NCI-H82 (cell line): Measurements from ENCODE around the gene LHX2.
A peak's percentile ranks its signal among the peaks of the same experiment; 100 is the strongest.

Experiments
- DNase-seq: peaks from one replicate; lab custom pipeline; 2025; lab: John Stamatoyannopoulos, UW

Gene LHX2

DNA sequence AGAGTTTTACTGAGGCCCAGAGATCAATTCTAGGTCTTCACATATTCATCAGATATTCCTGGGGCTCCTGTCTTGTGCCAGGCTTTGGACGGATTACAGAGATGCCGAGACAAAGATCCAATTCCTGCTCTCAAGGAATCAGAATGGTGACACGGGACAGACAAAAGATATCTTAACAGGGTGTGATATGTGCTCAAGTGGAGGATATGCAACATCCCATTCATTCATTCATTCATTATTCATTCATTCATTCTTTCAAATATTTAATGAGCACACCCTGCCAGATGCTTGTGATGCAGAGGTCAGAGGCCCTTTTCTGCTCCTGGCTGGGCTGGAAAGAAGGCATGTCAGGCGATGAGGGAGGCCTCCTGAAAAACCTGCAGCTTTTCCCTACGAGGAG lies 21.8 kb downstream of the LHX2 start:
- DNase-seq: no peak

DNA sequence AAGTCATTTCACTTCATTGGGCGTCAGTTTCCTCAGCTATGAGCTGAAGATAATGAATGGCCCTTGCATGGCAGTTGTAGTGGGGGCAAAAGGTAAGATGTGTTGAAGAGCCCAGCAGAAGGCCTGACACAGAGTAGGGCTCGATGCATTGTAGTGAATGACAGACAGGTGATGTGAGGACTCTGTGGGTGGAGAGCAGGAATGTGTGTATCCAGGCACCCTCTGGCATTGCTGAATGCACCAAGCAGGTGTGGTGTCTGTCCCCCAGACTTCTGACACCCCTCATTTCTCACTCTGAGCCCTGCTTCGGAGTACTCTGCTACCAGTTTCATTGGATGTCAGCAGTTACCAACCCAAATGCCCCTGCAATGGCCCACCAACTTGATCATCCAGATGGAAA lies 22.4 kb downstream of the LHX2 start:
- no peak for DNase-seq

DNA sequence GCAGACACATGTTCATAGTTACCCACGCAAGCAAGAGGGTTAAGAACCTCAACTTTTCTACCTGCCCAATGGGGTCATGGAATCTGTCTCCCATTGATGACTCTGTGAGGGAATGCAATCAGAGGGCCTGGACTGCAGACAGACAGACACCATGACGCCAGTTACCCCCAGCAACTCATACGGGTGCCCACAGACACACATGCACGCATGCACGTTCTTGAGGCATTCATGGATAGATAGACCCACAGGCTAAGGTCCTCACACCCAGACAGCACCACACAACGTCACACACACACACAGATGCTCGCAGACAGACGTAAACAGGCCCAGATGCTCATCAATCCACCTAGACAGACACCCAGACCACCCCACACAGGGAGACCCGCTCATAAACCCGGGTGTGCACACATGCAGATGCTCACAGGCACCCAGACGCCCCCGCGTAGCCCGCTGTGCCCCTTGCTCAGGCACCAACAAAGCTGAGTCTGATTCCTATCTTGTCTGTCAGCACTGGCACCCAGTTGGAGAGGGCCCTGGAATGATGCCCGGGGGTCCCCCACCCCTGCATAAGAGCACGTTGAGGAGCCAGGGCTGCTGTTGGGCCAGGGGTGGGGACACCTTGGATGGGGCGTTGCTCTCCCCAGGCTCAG lies 23.6 kb downstream of the LHX2 start:
- DNase-seq: no peak

DNA sequence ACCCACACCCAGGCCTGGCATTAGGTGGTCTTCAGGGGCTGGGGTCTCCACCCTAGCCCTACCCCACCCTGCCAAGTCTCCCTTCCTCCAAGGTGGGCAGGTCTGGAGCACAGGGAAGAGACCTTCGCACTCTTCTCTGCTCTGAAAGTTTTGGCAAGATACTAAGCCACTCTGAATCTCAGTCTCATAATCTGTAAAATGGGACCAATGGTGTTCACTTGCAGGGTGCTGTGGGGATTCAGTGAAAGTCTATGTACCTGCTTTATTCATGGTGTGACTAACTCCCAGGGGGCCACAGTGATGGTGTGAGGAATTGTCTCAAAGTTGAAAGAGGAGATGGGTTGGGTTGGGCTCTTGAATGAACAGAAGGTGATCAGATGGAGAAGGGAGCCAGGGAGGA lies 25.0 kb downstream of the LHX2 start:
- DNase-seq: no peak

DNA sequence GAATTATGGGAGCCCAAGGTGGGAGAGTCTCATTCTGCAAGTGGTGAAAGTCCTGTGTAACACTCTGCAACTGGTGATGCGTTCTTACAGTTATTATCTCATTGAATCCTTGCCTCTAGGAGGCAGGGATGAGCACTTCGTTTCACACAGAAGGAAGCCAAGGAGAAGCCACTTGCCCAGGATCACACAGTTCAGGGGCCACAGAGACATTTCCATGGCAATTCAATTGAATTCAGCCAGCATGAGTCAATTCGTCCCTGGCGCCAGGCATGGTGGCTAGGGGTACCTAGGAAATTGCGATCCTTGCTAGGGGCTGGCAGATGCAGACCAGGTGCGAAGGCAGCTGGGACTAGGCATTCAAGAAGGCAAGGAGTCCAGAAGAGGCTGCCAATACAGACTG lies 26.2 kb downstream of the LHX2 start:
- peak; percentile 41 for DNase-seq

DNA sequence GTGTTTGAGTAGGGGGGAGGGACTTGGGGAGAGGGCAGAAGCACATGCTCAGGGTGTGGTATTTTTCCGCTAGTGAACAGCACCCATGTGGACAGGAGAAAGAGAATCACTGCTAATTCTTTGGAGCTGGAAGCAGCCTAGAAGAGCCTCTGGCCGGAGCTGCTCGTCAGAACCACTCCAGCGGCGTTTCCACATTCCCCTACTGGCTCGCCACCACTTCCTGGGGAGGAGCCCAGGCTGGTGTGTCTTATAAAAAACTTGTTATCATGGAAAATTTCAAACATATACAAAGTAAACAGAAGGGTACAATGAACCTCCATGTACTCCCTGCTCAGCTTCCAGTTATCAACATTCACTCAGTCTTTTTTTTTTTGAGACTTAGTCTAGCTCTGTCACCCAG lies 26.7 kb downstream of the LHX2 start:
- no peak for DNase-seq

DNA sequence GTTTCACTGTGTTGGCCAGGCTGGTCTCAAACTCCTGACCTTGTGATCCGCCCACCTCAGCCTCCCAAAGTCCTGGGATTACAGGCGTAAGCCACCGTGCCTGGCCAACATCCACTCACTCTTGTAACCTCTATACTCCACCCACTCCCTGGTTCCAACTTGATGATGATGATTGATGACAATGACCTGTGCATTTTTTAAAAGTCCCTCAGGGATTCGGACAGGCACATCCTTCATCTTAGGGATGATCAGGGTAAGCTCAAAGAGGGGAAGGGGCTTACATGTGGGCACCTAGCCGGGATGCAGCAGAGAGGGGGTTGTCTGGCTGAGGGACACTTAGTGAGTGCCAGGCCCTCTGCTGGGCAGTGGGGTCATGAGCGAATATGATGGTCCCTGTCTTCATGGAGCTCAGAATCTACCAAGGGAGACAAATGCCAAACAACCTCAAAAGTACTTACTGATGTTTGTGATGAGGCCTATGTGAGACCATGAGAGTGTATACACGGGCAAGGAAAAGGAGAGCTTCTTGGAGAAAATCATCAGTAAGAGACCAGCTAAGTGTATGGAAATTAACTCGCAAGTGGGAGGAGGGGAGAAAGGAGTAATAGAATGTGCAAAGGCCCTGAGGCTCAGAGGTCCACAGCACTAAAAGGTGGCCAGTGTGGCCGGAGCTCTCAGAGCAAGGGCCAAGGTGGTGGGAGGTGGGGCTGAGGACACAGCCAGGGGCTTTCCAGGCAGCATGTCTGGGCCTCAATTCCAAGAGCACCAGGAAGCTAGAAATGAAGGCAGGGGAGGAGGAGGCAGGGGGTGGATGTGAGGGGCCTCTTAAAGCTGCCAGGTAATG lies 27.4 kb downstream of the LHX2 start:
- peak; percentile 22 for DNase-seq

DNA sequence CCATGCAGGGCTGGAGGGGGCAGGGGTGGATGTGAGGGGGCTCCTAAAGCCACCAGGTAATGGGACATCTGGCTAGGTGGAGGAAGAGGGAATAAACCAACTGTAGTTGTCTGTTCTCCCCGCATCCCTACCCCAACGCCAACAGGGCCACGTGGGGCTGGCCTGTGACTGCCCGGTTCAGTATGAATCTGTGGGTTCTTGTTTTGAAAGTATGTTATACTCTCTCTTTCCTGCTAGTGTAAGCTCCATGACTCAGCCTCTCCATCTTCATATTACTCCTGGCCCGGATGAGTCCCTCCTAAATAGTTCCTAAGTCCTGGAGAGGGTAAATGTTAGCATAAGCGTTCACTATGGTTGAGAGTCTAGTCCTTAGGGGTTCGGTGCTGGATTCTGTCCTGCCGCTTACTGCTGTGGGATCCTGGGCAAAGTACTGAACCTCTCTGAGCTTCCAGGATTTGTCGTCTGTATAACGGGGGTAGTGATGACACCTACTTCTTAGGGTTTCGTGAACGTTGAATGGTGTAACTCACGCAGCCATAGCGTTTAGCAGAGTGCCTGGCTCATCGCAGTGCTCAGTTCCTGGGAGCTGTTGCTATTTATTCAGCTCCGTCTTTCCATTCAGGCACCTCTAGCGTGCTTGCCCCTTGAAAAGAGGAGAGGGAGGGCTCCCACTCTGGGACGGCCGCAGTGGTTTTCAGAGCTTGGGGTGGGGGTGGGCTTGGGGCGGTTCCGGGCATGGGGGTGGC lies 28.8 kb downstream of the LHX2 start:
- DNase-seq: no peak

DNA sequence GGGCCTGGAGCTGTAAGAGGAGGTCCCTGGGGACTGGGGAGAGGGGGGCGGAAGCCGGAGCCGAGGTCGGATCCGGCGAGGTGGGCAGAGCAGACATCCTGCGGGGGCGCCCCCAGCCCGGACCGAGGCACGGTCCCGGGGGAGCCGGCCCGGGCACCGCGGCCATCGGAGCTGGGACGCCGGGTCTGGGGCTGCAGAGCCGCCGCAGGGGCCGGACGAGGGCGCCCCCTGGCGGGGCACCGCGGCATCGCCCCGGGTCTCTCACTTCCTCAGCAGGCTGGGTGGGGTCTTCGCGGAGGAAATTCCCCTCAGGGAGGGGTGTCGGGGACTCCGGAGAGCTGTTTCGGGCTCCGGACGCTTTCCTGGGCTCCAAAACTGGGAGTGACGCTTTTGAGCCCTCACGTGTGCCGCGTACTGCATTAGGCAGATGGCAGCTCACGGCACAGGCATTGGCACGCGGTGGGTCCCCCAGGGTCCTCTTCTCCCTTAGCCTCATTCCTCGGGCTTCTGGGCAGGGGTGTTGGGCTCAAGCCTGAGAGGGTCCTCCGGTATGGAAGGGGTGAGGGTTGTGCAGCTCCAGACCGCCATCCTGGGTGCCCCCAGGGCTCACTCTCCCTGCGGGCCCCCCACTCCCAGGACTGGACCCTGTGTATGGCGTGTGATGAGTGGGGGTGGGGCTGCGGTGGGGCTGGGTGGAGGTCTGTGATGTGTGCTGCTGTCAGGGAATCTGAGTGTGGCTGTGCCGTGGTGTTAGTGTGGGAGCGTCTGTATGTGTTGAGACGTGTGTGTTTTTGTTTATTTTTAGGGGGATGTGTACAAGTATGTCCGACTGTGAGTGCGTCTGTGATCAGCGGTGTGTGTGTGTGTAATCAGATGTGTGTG lies 29.6 kb downstream of the LHX2 start:
- DNase-seq: peak; percentile 59

DNA sequence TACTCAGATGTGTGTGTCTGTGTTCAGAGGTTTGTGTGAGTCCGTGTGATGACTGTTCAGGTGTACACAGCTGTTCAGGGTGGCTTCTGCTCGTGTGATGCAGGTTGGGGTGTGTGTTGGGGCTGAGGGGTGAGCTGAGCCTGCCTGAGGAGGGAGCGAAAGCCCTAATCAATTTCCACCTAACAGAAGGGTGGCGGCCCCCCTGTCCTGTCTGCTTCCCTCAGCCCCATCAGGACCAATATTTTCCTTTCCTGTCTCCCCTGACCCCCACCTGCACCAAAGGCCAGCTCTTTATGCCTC lies 30.2 kb downstream of the LHX2 start:
- DNase-seq: no peak

DNA sequence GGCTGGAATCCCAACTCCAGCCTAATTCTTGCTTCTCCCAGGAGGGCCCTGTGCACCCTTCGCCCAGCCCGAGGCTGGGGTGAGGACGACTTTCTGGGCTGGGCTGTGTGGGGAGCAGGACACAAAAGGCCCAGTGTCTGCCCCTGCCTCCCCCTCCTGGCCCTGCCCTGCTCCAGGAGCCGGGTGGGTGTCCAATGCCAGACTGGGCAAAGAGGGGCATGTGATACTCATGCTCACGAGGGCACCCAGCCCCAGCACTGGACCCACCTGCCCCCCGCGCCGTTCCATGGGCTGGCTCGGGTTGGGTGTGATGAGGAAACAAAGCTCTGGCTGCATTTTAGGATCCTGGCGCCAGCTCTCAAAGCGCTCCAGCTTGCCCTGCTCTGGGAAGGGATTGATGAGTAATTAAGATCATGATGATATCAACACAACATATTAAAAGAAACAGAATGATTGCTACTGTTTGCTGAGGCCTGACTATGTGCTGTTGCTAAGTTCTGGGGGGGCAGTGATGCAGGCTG lies 30.7 kb downstream of the LHX2 start:
- no peak for DNase-seq

DNA sequence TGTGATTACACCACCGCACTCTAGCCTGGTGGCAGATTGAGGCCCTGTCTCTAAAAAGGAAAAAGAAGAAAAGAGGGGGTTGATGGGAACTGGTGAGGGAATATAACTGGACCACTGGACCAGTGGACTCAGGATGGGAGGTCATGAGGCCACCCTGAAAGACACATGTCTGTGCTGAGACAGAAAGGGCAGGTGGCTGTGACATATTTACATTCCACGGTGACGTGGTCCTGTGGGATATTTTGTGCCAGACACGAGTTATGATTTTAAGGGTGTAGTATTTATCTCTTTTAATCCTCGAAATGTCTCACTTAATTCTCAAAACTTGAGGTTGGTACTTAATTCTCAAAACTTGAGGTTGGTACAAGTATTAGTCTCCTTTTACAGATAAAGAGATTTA lies 32.9 kb downstream of the LHX2 start:
- DNase-seq: no peak

DNA sequence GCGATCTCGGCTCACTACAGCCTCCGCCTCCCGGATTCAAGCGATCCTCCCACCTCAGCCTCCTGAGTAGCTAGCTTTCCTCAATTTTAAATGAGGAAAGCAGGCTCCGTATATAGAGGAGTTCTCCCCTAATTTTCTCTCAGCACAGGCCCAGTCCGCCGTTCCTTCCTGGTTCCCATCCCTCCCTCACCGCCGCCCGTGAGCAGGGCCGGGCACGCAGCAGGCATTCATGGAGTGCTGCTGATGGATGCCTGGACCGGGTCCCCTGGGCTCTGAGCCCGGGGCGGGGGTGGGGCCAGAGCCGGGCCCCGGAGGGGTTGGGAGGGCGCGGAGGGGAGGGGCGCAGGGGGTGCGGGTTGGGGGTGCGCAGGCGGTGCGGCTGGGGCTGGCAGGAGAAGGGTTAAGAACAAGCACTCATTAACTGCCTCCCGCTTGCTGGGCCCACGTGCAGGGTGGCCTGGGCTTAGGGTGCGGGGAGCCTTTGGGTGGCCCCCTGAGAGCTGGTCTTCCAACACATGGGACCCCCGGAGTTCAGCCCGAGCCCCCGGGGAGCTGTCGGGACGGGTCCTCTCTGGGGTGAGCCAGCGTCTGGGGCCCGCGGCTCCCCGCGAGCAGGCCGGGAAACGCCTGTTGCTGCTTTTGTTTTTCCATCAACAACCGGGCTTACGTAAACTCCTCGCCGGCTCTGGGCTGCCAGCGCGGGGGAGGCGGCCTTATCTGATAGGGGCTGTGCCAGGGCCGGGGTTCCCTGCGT lies 33.7 kb downstream of the LHX2 start:
- DNase-seq: no peak

DNA sequence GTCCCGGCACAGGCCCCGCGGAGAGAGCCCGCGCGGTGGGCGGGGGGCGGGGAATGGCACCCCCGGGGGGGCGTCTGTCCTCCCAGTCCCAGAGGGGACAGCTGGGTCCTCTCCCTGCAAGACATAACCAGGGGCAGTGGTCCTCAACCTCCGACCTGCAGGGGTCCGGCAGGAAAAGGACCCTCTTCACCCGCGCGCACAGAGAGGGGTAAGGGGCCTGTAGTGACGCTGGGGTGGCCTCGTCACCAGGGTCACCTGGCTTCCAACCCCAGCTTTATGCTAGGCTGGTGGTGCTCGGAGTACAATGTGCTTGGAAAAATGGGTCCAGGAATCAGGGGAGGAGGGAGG lies 34.2 kb downstream of the LHX2 start:
- DNase-seq: no peak

DNA sequence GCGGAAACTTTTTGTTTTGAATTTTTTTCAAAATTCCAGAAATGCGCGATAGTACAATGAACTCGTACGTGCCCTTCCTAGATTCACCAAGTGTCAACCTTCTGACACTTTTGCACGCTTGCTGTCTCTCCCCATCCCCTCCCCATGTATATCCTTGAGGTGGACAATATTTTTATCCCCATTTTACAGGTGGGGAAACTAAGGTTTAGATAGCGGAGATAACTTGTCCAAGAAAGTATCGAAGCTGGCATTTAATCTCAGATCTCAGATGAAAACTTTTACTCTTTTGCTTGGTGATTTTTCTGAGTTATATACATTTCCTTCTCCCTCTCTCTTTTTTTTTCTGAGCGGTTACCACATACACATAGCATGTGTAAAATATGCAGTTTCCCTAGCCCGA lies 34.6 kb downstream of the LHX2 start:
- no peak for DNase-seq

DNA sequence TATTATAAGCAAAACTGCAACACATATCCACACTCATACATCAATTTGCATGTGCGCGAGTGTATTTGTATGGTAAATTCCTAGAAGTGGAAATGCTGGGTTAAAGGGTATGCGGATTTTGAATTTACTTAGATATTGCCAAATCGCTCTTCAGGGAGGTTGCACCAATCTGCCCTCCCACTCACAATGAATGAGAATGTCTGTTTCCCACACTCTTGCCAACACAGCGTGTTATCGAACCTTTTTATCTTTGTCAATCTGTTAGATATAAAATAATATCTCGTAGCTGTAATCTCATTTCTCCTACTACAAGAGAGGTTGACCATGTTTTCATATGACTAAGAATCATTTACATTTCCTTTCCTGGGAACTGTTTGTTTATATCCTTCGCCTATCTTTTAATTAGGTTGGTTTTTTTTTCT lies 35.7 kb downstream of the LHX2 start:
- DNase-seq: no peak

DNA sequence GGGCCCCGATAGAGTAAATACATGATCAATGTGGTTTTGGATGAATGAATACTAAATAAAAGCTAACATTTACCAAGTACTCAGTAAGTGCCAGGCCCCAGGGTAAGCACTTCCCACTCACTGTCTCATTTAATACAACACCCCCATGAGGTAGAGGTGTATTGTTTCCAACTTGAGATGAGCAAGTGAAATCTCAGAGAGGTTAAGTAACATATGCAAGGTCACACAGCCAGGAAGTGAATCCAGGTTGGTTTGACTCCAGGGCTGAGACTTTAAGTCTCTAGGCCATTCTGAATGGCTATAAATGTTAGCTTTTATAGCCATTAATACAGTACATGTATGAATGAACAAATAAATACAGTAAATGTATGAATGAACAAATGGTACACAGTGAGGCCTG lies 39.4 kb downstream of the LHX2 start:
- no peak for DNase-seq

DNA sequence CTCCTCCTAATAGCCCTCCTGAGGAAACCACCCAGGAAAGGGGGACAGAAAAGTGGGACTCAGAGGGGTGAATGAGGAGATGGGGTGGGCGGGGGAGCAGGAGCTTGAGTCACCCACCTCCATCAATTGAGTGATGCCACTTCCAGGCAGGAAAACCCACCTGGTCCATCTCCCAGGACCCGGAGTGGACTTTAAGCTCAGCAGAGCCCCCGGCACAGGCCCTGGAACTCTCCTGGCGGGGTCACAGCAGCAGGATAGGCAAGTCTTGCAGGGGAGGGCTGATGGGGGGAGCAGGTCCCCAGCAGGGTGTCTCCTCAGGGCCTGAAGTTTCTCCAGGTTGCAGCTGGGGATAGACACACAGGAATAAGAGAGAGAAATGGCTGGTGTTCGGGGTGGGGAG lies 40.8 kb downstream of the LHX2 start:
- DNase-seq: no peak

DNA sequence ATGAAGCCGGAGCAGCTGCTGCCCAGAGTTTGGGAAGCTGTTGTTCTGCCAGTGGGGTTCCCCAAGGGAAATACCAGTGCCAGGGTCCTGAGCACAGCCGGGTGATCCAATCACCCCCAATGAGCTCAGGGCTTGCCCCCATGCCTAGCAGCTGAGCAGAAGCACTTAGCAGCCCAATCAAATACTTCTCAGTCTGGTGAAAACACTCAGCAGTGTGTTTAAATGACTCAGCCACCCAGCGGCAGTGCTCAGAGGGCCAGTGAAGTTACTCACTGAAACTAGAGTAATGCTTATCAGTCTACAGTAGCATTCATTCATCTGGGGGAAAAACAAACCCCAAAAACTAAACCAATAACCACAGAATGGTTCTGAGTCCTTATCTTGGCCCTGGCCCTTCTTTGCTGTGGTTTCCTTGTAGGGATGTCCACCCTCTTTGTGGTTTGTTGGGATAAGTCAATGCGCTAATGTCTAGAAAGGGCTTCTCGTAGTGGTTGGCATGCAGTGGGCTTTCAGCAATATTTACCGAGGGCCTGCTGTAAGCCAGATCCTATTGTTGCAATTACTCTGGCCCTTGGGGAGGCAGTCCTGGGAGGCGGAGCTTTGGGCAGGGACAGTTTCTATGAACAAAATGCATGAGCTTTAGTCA lies 43.1 kb downstream of the LHX2 start:
- DNase-seq: no peak

DNA sequence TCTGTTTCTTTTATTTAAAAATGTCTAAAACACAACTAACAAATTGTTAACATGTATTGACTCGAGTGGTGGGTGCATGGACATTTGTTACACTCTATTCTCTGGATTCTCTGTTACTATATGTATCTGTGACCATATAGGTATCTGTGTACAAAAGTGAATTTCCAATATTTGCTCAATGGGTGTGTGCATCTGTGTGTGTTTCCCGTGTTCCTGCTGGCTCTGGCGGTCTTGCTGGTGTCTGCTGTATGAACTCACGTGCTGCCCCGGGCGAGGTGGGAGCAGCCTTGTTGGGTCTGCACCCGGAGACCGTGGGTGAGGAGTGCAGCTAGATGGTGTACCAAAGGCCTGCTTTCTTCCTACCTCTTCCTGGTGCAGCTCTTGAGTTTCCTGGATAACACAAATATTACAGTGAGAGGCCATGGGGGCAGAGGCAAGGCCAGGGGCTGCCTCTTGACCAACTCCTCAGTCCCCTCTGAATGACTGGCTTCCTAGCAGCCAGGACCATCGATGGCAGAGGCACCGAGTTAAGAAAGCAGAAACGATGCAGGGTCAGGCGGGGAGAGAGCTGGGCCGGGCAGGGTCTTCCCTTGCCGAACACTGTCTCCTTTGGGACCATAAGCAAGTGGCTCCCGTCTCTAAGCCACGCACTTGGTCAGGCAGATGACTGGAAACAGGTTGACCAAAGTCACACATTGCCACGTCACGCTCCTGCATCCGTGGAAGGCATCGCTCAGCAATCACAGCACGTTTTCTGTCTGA lies 49.5 kb downstream of the LHX2 start:
- no peak for DNase-seq
